PC-9 (cell line): Measurements from ENCODE around the gene TGM1. TPM values are rescaled to one million over a fixed set of nuclear protein-coding genes. Genes with fewer than 3 reads are reported as not detected.
A peak's percentile ranks its signal among the peaks of the same experiment; 100 is the strongest.

Experiments
- BruUV-seq: library from RNA; stranded (reverse); fragments of 400-500 nt; replicated peaks from 2 replicates; lab custom pipeline; 2021; lab: Mats Ljungman, UMichigan
- CTCF ChIA-PET: fragments of 300-600 bp; sonication (Branson Sonifier 250); formaldehyde crosslinking; loops from one replicate; lab custom pipeline; 2022; ENCODE audit warnings: antibody characterized with exemption; lab: Charles Lee
- POLR2A ChIA-PET: fragments of 300-600 bp; sonication (Branson Sonifier 250); formaldehyde crosslinking; loops from one replicate; lab custom pipeline; 2022; ENCODE audit warnings: antibody characterized with exemption; ENCODE audit not compliant: unreplicated experiment; lab: Charles Lee
- DNase-seq, 2 experiments: peaks; one replicate each; pipeline versions ENCODE4 v3.0.0 to v3.0.0-alpha.2; 2015 to 2022; ENCODE audit warnings: mixed read lengths in 1 of 2
- H2AFZ ChIP-seq: fragments of 200-600 bp; sonication (generic); 2 replicates; pipeline ENCODE4 v1.8.1; 2017; ENCODE audit warnings: antibody characterized with exemption
- H3F3A ChIP-seq: fragments of 200-600 bp; sonication (generic); 2 replicates; pipeline ENCODE4 v1.8.1; 2017; ENCODE audit warnings: antibody characterized with exemption, mild to moderate bottlenecking, low read depth; ENCODE audit not compliant: insufficient read depth
- H3K27ac ChIP-seq: fragments of 200-600 bp; sonication (generic); 2 replicates; pipeline ENCODE4 v1.6.1; 2016; ENCODE audit warnings: mixed run types
- H3K27me3 ChIP-seq: fragments of 200-600 bp; sonication (generic); 2 replicates; pipeline ENCODE4 v1.6.1; 2016; ENCODE audit warnings: low read depth, mixed run types; ENCODE audit not compliant: insufficient read depth
- H3K36me3 ChIP-seq: fragments of 200-600 bp; sonication (generic); 2 replicates; pipeline ENCODE4 v1.6.1; 2016; ENCODE audit warnings: low read depth, mixed run types
- H3K4me1 ChIP-seq: fragments of 200-600 bp; sonication (generic); replicated peaks from 2 replicates; pipeline ENCODE4 v1.6.1; 2016; ENCODE audit warnings: mixed run types; ENCODE audit not compliant: insufficient read depth
- H3K4me2 ChIP-seq: fragments of 200-600 bp; sonication (generic); 2 replicates; pipeline ENCODE4 v1.6.1; 2017; ENCODE audit warnings: mixed run types
- H3K4me3 ChIP-seq: fragments of 200-600 bp; sonication (generic); 2 replicates; pipeline ENCODE4 v1.6.1; 2016; ENCODE audit warnings: mixed run types
- H3K79me2 ChIP-seq: fragments of 200-600 bp; sonication (generic); 2 replicates; pipeline ENCODE4 v1.6.1; 2017; ENCODE audit warnings: low read depth, mixed run types
- H3K9me2 ChIP-seq: fragments of 200-600 bp; sonication (generic); 2 replicates; pipeline ENCODE4 v1.8.1; 2017; ENCODE audit warnings: mild to moderate bottlenecking; ENCODE audit not compliant: insufficient read depth
- H3K9me3 ChIP-seq: fragments of 200-600 bp; sonication (generic); 2 replicates; pipeline ENCODE4 v1.8.1; 2016; ENCODE audit warnings: low read depth; ENCODE audit not compliant: insufficient read depth
- H4K20me1 ChIP-seq: fragments of 200-600 bp; sonication (generic); 2 replicates; pipeline ENCODE4 v1.8.1; 2017; ENCODE audit not compliant: insufficient read depth
- EZH2 ChIP-seq: fragments of 200-600 bp; sonication (generic); IDR thresholded peaks from 2 replicates; pipeline ENCODE4 v1.8.0; 2017; ENCODE audit warnings: antibody characterized with exemption, low read depth
- intact Hi-C: fragments of 100-400 bp; cut with micrococcal nuclease; formaldehyde crosslinking; loops from one replicate; pipeline ENCODE4 v1.10.0; 2022; ENCODE audit not compliant: unreplicated experiment
- total RNA-seq: library from RNA; stranded (reverse); gene quantifications from 2 replicates; pipeline ENCODE4 v1.2.3, GENCODE V29; 2021
- TF ChIP-seq, protein P1 (sequence below): fragments of 200-600 bp; sonication (generic); conservative IDR thresholded peaks from 2 replicates; pipeline ENCODE4 v1.6.1; 2017; ENCODE audit warnings: mixed run types, antibody characterized with exemption, mild to moderate bottlenecking, moderate library complexity

The TGM1 gene
- total RNA-seq, 1 experiment from 2014 or later, result 7.2 TPM

DNA sequence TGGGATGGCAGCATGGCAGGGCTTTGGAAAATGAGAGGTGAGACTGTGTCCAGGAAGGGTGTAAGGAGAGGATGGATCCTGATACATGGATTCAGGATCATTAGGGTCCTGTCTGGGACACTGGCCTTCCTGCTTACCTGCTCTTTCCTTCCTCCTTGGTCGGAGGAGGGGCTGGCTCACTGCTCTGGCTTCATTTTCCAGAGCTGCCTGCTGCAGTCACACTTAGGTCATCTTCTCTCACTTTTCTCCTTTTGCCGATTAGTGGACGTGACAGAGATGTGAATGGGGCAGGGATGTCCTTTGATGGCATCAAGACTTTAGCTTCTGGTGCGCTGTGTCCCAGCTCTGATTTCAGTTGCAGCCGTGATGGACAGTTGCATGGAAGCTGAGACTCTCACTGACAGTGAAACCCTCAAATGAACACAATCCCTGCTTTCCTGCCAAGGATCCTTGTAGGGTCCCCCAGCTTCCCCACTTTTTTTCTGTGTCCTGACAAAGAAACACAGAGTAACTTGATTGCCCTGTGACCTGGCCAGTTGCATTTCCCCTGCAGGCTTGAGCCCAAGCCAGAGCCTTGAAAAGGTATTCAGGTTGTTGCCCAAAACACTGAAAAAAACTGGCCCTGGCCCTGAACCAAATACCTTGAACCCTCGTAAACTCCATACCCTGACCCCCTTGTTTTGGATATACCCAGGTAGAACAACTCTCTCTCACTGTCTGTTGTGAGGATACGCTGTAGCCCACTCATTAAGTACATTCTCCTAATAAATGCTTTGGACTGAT, 45.6 kb upstream of the TGM1 start:
- Histone ChIP-seq H3K4me3 (no peak overlapping the region), H3K9me3 (no peaks in the 10 kb centered on the region), H2AFZ (no peak overlapping the region), H3K27me3 (no peaks in the 10 kb centered on the region), H3F3A (no peaks in the 10 kb centered on the region), H4K20me1 (no peaks in the 10 kb centered on the region), H3K27ac (no peak overlapping the region), H3K9me2 (no peaks in the 10 kb centered on the region), H3K36me3 (no peaks in the 10 kb centered on the region; the same call in 1 of the 2 replicates), H3K4me2 (no peak overlapping the region), H3K79me2 (no peaks in the 10 kb centered on the region), H3K4me1 (no peaks in the 10 kb centered on the region)
- POLR2A ChIA-PET, result interaction anchor here (0.6 to 0.7 kb wide), 2 partner anchors 58 to 134 kb away, joined by 6 to 25 read pairs; no protein-coding TSS in a partner anchor
- CTCF ChIA-PET, result interaction anchor here (1.2 kb wide), 1 partner anchor 66 kb away, joined by 5 read pairs; the partner anchor contains the start of gene TINF2
- intact Hi-C loops, result no loop called here
- no TSS peak for BruUV-seq
- no peak for DNase-seq
- no peak for TF ChIP-seq EZH2
- TF ChIP-seq, protein P1, sequence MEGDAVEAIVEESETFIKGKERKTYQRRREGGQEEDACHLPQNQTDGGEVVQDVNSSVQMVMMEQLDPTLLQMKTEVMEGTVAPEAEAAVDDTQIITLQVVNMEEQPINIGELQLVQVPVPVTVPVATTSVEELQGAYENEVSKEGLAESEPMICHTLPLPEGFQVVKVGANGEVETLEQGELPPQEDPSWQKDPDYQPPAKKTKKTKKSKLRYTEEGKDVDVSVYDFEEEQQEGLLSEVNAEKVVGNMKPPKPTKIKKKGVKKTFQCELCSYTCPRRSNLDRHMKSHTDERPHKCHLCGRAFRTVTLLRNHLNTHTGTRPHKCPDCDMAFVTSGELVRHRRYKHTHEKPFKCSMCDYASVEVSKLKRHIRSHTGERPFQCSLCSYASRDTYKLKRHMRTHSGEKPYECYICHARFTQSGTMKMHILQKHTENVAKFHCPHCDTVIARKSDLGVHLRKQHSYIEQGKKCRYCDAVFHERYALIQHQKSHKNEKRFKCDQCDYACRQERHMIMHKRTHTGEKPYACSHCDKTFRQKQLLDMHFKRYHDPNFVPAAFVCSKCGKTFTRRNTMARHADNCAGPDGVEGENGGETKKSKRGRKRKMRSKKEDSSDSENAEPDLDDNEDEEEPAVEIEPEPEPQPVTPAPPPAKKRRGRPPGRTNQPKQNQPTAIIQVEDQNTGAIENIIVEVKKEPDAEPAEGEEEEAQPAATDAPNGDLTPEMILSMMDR, result no peak; the same call in 1 of the 2 replicates

DNA sequence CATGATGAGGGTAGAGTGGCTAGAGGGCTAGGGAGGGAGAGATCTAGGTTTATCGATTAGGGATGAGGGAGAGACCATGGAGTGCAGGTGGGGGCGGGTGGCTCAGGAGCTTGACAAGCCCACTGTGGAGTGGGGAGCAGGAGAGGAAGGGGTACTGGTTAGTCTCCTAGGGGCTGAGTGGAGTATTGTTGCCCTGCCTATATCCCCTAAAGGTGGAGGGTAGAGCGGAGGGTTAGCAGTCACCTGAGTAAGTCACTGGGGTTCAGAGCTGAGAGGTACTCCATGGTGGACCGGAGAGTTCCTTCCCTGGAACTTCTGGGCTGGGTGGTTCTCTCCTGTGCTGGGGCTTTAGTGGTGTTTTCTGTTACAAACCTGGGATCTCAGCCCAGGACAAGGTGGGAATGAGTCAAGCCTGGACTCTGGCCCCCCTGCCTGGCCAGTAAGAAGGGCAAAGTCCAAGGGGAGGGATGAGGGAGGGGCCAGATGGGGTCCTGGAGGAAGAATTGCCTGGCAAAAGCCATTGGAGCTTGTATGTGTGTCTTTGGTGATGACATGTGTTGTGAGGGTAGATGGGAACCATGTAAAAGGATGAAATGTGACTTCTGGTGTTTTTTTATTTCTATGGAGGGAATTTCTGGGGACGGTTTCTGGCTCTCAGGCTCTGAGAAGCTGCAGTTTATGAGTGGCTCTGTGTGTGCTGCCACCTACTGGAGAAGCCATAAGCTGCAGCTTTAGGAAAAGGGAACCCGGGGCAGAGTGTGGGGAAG, 44.8 kb upstream of the TGM1 start, which contains the start of gene CIDEB:
Gene CIDEB, minus strand, starts transcription at position 403 of the 767 bp plus-strand sequence. Its CDS starts 119 bp downstream, at position 284.
- no peaks in the 10 kb centered on the region for H3F3A ChIP-seq
- ChIA-PET CTCF (interaction anchor here (0.6 to 1.2 kb wide), 3 partner anchors 15 to 65 kb away, joined by 5 to 21 read pairs (median 7); partner anchors contain the start of gene TINF2), POLR2A (interaction anchor here (0.6 to 0.7 kb wide), 3 partner anchors 28 to 134 kb away, joined by 5 to 25 read pairs (median 6); no protein-coding TSS in a partner anchor)
- no peaks in the 10 kb centered on the region for H3K79me2 ChIP-seq
- H3K4me2 ChIP-seq, result no peak within 1 kb of the TSS
- TF ChIP-seq, protein P1, result peak; percentile 80
- TF ChIP-seq EZH2, result no peak
- H4K20me1 ChIP-seq, result no peaks in the 10 kb centered on the region
- peak in 1 of 2 experiments; percentile 50 for DNase-seq
- no peak within 1 kb of the TSS for H3K4me3 ChIP-seq
- no peaks in the 10 kb centered on the region for H3K4me1 ChIP-seq
- H3K27me3 ChIP-seq, result no peaks in the 10 kb centered on the region
- no peak within 1 kb of the TSS for H3K27ac ChIP-seq
- no peaks in the 10 kb centered on the region; the same call in 1 of the 2 replicates for H3K36me3 ChIP-seq
- BruUV-seq, result no TSS peak
- intact Hi-C loops, result no loop called here
- no peaks in the 10 kb centered on the region for H3K9me2 ChIP-seq
- no peaks in the 10 kb centered on the region for H3K9me3 ChIP-seq
- H2AFZ ChIP-seq, result no peak within 1 kb of the TSS

DNA sequence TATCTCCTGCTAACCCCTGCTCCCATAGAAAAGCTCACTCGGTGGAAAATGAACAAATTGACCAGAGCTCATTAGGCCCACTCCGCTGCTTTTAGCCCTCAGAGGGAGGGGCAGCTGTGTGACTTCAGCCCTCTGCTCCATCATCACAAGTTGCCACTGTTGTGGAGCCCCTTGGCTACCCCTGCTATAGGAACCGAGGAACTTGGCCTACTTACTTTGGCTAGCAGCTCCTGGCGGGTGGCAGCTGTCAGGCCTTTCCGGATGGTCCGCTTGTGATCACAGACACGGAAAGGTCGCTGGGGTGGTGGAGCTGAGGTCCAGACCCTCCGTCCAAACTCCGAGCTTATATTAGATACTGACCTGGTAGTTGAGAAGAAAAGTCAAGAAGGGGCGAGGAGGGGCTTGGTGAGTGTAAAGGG, 44.2 kb upstream of the TGM1 start:
- BruUV-seq, result no TSS peak
- Histone ChIP-seq H4K20me1 (no peaks in the 10 kb centered on the region), H3K27me3 (no peaks in the 10 kb centered on the region), H3K4me3 (no peak overlapping the region), H3K4me1 (no peaks in the 10 kb centered on the region), H3K9me2 (no peaks in the 10 kb centered on the region), H2AFZ (no peak overlapping the region), H3K36me3 (no peaks in the 10 kb centered on the region; the same call in 1 of the 2 replicates), H3K27ac (no peak overlapping the region), H3K79me2 (no peaks in the 10 kb centered on the region), H3F3A (no peaks in the 10 kb centered on the region), H3K4me2 (no peak overlapping the region), H3K9me3 (no peaks in the 10 kb centered on the region)
- ChIA-PET POLR2A (interaction anchor here (0.6 kb wide), 2 partner anchors 130 to 213 kb away, joined by 3 to 4 read pairs; partner anchors contain the start of gene PCK2), CTCF (interaction anchor here (0.5 to 1.1 kb wide), 3 partner anchors 60 to 212 kb away, joined by 3 to 21 read pairs (median 4); no protein-coding TSS in a partner anchor)
- no peak for TF ChIP-seq EZH2
- TF ChIP-seq, protein P1, result no peak
- intact Hi-C loops, result no loop called here
- DNase-seq, result no peak
